Right lobe of liver (tissue), 6 donors: Measurements from ENCODE around the gene ENPP6. TPM values are rescaled to one million over a fixed set of nuclear protein-coding genes. Genes with fewer than 3 reads are reported as not detected.

Source experiments
- ATAC-seq, 4 donors: fragments of 200-7000 bp; cut with Tn5 transposase; one replicate each; pipeline ENCODE4 v1.9.1; 2020; ENCODE audit warnings: mild to moderate bottlenecking in 4 of 4, moderate library complexity in 4 of 4
- DNase-seq, 3 donors: peaks; one replicate each; pipeline ENCODE4 v3.0.0-alpha.2; 2020
- H3K27ac ChIP-seq, 3 donors: fragments of 200-600 bp; one replicate each; pipeline ENCODE4 v1.8.0; 2022
- H3K27me3 ChIP-seq, 2 donors: fragments of 200-600 bp; one replicate each; pipeline ENCODE4 v1.8.0; 2022
- H3K36me3 ChIP-seq, 4 donors: fragments of 200-600 bp; sonication (generic) in 1 of 4; one replicate each; pipeline versions ENCODE4 v1.5.1 to v1.8.0; 2017 to 2022; ENCODE audit warnings: control low read depth in 1 of 4
- H3K4me1 ChIP-seq, 4 donors: fragments of 200-600 bp; sonication (generic) in 1 of 4; one replicate each; pipeline versions ENCODE4 v1.5.1 to v1.8.0; 2017 to 2022; ENCODE audit warnings: control low read depth in 1 of 4
- H3K4me3 ChIP-seq, 3 donors: fragments of 200-600 bp; one replicate each; pipeline ENCODE4 v1.8.0; 2022
- H3K9me3 ChIP-seq, 4 donors: fragments of 200-600 bp; sonication (generic) in 1 of 4; one replicate each; pipeline versions ENCODE4 v1.5.1 to v1.8.0; 2017 to 2022; ENCODE audit warnings: control low read depth in 1 of 4
- CTCF ChIP-seq, 4 donors: fragments of 200-600 bp in 3 of 4; fragments of 450-650 bp in 1 of 4; IDR thresholded peaks; one replicate each; pipeline versions ENCODE4 v1.5.1 to v1.8.0; 2016 to 2022; ENCODE audit warnings: antibody characterized with exemption in 4 of 4, mild to moderate bottlenecking in 2 of 4
- POLR2A ChIP-seq: fragments of 450-650 bp; IDR thresholded peaks from one replicate; pipeline ENCODE4 v1.6.1; 2017; ENCODE audit warnings: antibody characterized with exemption, mild to moderate bottlenecking
- WGBS: methylation state at CpG from one replicate; pipeline ENCODE4 v1.1.6; 2018; ENCODE audit warnings: low coverage, low lambda C conversion rate; ENCODE audit not compliant: insufficient coverage; ENCODE audit errors: missing lambda C conversion rate; 5-methylcytosine and 5-hydroxymethylcytosine counted together
- intact Hi-C, 2 donors: fragments of 100-400 bp; cut with DNase I; formaldehyde crosslinking; loops; one replicate each; pipeline versions ENCODE4 v1.11.2 to v1.14.1; 2022
- total RNA-seq, 6 experiments: library from RNA; depleted of rRNA in 2 of 6; stranded (reverse); fragments of >200 nt in 2 of 6; fragmentation: NEBNext Ultra II Directional in 3 of 6; extraction: Animal tissue kit (Norgen Biotek cat#: 25700) in 3 of 6; gene quantifications; one replicate each; pipeline versions ENCODE4 v1.1.0 to v1.2.4, GENCODE V29; 2016 to 2023
- donor health status: DM: no; HTN: yes; CAD: no.
- donor health status: DM: no; HTN: no; CAD: no.
- donor health status: DM: no; HTN: no; CAD: no.
- donor health status: DM: no; HTN: yes; CAD: no.
- donor health status: DM: no; HTN: yes; CAD: no.

The ENPP6 gene
- total RNA-seq, 6 experiments from 2014 or later, result 0.06 to 0.42 TPM; not detected in 4

GRCh38 chr4:184171011-184171410 is 46.7 kb downstream of the ENPP6 start:
- no peak for DNase-seq
- Histone ChIP-seq H3K9me3 (no peaks in the 10 kb centered on the region), H3K27ac (no peak overlapping the region), H3K4me1 (peaks cover 0 to 7% (median 0%) of the 10 kb centered on the region in 4 donors), H3K36me3 (no peaks in the 10 kb centered on the region), H3K4me3 (no peak overlapping the region), H3K27me3 (no peaks in the 10 kb centered on the region)
- intact Hi-C loops, result no loop called here
- TF ChIP-seq POLR2A (no peak), CTCF (IDR thresholded peaks at IDR 0.05) (no peak)
- no CpG with 5 or more reads among the region's 1 CpG for WGBS
- no peak for ATAC-seq

- H3K27me3 ChIP-seq, result no peaks in the 10 kb centered on the region
- peaks cover 0 to 7% (median 0%) of the 10 kb centered on the region in 4 donors for H3K4me1 ChIP-seq
- H3K36me3 ChIP-seq, result no peaks in the 10 kb centered on the region
- intact Hi-C loops, result loop anchor here (5.0 to 10.0 kb wide), 3 partner anchors 85 to 332 kb away; no protein-coding TSS in a partner anchor
- H3K4me3 ChIP-seq, result no peak overlapping the region
- H3K27ac ChIP-seq, result no peak overlapping the region
- ATAC-seq, result no peak
- no peaks in the 10 kb centered on the region for H3K9me3 ChIP-seq
- TF ChIP-seq POLR2A (no peak), CTCF (IDR thresholded peaks at IDR 0.05) (no peak)
- no peak for DNase-seq
- WGBS, result 81% methylated on average over 6 of the region's 17 CpGs
These were observed 48.3 kb downstream of the ENPP6 start for GRCh38 chr4:184169225-184169867.

GRCh38 chr4:184168406-184169019 is 49.2 kb downstream of the ENPP6 start:
- DNase-seq (peak; percentile 80 to 85 (median 82)), ATAC-seq (peak; percentile 97 to 99 (median 98))
- WGBS, result under 1% methylated on average over 11 of the region's 33 CpGs
- intact Hi-C loops, result loop anchor here (5.0 to 10.0 kb wide), 3 partner anchors 86 to 331 kb away; no protein-coding TSS in a partner anchor
- H3K4me1 ChIP-seq, result peaks cover 0 to 7% (median 0%) of the 10 kb centered on the region in 4 donors
- H3K4me3 ChIP-seq, result no peak overlapping the region
- H3K36me3 ChIP-seq, result no peaks in the 10 kb centered on the region
- H3K27me3 ChIP-seq, result no peaks in the 10 kb centered on the region
- H3K9me3 ChIP-seq, result no peaks in the 10 kb centered on the region
- H3K27ac ChIP-seq, result no peak overlapping the region
- TF ChIP-seq POLR2A, result no peak
- TF ChIP-seq CTCF (IDR thresholded peaks at IDR 0.05), result peak; percentile 88 to 97 (median 93)

- DNase-seq (no peak), ATAC-seq (no peak)
- 72% methylated on average over 8 of the region's 9 CpGs for WGBS
- H3K9me3 ChIP-seq, result no peaks in the 10 kb centered on the region
- TF ChIP-seq CTCF (IDR thresholded peaks at IDR 0.05) (no peak), POLR2A (no peak)
- no peaks in the 10 kb centered on the region for H3K27me3 ChIP-seq
- no peaks in the 10 kb centered on the region for H3K36me3 ChIP-seq
- intact Hi-C loops, result loop anchor here (5.0 to 10.0 kb wide), 3 partner anchors 87 to 330 kb away; no protein-coding TSS in a partner anchor
- no peak overlapping the region for H3K27ac ChIP-seq
- no peak overlapping the region for H3K4me3 ChIP-seq
- peaks cover 0 to 7% (median 0%) of the 10 kb centered on the region in 4 donors for H3K4me1 ChIP-seq
These were observed 50.1 kb downstream of the ENPP6 start for GRCh38 chr4:184167576-184167975.
